GM23248 (cell line): ENCODE results near the gene NUDT4B.
"Not testable (repeated sequence)": the region's sequence is repeated elsewhere in the genome, so short reads cannot be mapped to it uniquely, and the experiment has no call there.

Source experiments
- EZH2 ChIP-seq: fragments of 200-600 bp; sonication (generic); IDR thresholded peaks from 2 replicates; pipeline ENCODE4 v1.6.1; 2018; ENCODE audit warnings: antibody characterized with exemption, mild to moderate bottlenecking; ENCODE audit not compliant: insufficient read depth, poor library complexity, severe bottlenecking
- EZH2phosphoT487 ChIP-seq: fragments of 200-600 bp; sonication (generic); IDR thresholded peaks from 2 replicates; pipeline ENCODE4 v1.6.1; 2018; ENCODE audit warnings: antibody characterized with exemption, moderate library complexity, mild to moderate bottlenecking, low read depth; ENCODE audit not compliant: insufficient read depth

GRCh38 chr1:148761360-148761759 is 12.8 kb downstream of the NUDT4B start:
- not testable (repeated sequence) for TF ChIP-seq EZH2phosphoT487, EZH2
